ENCODE results near the gene COL19A1. TPM values are rescaled to one million over a fixed set of nuclear protein-coding genes. Genes with fewer than 3 reads are reported as not detected.

The COL19A1 gene
- polyA plus RNA-seq, 1 donor = 3.4 TPM

DNA sequence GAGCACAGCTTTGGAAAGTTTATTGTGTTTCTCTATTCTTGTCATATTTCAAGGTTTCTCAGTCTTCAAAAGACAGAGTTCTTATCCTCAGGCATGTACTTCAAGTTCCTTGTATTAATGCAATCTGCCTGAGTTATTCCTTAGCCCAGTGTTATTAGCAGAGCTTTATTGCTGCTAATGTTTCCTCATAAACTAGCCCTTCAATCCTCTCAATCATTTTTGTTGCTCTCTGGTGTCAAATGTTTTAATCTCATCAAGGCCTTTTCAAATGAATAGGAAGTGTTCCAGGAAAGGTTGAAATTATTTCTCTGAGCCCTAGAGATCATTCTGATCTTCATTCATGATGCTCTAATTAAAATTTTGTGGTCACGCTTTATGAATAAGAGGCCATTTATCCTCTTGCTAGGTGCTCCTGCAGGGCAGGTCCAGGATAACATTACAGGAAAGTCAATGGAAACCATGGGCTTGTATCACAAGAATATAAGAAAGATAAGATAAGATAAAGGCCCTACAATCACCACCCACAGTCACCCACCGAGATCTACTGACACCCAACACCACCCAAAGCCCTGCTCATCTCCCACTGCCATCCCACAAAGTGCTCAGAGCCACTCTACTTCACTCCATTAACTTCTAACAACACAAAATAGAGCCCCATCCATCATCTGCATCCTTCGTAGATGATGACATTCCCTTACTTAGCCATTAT lies 310.6 kb downstream of the COL19A1 start:
- no peaks in the 10 kb centered on the region for H3K9me3 ChIP-seq (ENCODE audit: control insufficient read depth, low read depth, low read length)
- no peak overlapping the region for H3K27ac ChIP-seq (ENCODE audit: low read length)
- H3K4me1 ChIP-seq (ENCODE audit: control insufficient read depth, insufficient read depth, low read length) = no peaks in the 10 kb centered on the region
- DNase-seq = no peak
- no peaks in the 10 kb centered on the region for H3K36me3 ChIP-seq (ENCODE audit: control insufficient read depth, insufficient read depth, low read length)
- 100% methylated on average over 1 of the region's 3 CpGs for WGBS (ENCODE audit: insufficient coverage, low lambda C conversion rate)
- no peaks in the 10 kb centered on the region for H3K27me3 ChIP-seq (ENCODE audit: control insufficient read depth, insufficient read depth, low read length)
- no peak overlapping the region for H3K4me3 ChIP-seq (ENCODE audit: low read length)

DNA sequence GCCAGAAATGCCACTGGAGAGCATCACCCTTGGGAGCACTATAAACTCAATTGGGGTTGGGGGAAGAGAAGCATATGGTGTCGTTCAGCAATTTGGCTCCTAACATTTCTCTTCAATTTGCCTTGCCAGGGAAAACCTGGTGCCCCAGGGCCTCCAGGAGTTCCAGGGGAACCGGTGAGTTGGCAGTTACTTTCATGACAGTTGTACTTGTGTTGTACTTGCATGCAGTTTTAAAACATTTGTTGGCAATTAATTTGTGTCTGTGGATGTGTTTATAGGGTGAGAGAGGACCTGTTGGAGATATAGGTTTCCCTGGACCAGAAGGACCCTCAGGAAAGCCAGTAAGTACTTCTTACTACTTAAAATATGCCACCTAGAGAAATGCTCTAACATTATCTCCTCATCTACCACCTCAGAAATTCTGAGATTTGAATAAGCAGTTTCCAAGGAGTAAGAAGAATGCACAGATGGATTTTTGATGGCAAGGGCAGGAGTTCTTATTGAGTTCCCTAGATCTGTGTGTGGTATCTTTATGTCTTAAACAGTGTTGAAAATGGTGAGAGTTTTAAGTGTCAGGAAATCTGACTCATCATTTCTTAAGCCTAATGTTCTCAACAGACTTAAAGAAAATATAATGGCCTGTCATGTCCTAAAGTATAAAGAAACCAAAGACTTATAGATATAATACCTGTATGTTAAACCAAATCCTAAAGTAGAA lies 314.0 kb downstream of the COL19A1 start:
- H3K4me3 ChIP-seq (ENCODE audit: low read length) = no peak overlapping the region
- no CpG with 5 or more reads among the region's 2 CpGs for WGBS (ENCODE audit: insufficient coverage, low lambda C conversion rate)
- no peaks in the 10 kb centered on the region for H3K4me1 ChIP-seq (ENCODE audit: control insufficient read depth, insufficient read depth, low read length)
- no peaks in the 10 kb centered on the region for H3K27me3 ChIP-seq (ENCODE audit: control insufficient read depth, insufficient read depth, low read length)
- H3K9me3 ChIP-seq (ENCODE audit: control insufficient read depth, low read depth, low read length) = no peaks in the 10 kb centered on the region
- H3K27ac ChIP-seq (ENCODE audit: low read length) = no peak overlapping the region
- H3K36me3 ChIP-seq (ENCODE audit: control insufficient read depth, insufficient read depth, low read length) = no peaks in the 10 kb centered on the region
- DNase-seq = no peak

DNA sequence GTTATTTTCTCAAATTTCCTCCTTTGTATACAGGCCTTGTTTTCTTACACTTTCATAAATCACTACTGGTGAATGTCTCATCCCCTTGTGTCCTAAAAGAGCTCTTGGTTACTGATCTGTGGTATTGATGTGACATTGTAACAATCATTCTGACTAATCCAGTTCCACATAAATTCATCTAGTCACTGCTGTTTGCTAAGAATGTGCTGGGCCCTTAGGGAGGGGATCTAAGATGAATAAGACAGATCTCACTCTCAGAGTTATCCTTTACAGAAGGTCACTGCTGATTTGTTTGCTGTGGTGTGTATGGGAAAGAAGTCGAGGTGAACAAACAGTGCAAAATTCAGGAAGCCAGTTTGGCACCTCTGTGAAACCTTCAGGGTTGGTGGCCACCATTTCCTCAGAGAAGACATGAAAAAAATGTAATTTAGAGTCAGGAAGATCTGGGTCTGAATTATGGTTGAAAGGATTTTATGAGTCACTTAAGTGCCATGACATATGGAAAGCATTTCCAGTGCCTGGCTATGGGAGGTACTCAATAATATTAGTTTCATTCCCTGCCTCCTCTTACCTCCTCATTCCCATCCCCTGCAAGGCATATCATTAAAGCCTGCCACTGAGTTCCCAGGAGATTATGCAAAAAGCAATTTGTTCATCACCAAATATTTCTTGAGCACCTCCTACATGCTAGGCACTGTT lies 314.7 kb downstream of the COL19A1 start:
- Histone ChIP-seq H3K27ac (ENCODE audit: low read length) (no peak overlapping the region), H3K4me1 (ENCODE audit: control insufficient read depth, insufficient read depth, low read length) (no peaks in the 10 kb centered on the region), H3K4me3 (ENCODE audit: low read length) (no peak overlapping the region), H3K27me3 (ENCODE audit: control insufficient read depth, insufficient read depth, low read length) (no peaks in the 10 kb centered on the region), H3K36me3 (ENCODE audit: control insufficient read depth, insufficient read depth, low read length) (no peaks in the 10 kb centered on the region), H3K9me3 (ENCODE audit: control insufficient read depth, low read depth, low read length) (no peaks in the 10 kb centered on the region)
- WGBS (ENCODE audit: insufficient coverage, low lambda C conversion rate) = no CpG with 5 or more reads among the region's 1 CpG
- no peak for DNase-seq

DNA sequence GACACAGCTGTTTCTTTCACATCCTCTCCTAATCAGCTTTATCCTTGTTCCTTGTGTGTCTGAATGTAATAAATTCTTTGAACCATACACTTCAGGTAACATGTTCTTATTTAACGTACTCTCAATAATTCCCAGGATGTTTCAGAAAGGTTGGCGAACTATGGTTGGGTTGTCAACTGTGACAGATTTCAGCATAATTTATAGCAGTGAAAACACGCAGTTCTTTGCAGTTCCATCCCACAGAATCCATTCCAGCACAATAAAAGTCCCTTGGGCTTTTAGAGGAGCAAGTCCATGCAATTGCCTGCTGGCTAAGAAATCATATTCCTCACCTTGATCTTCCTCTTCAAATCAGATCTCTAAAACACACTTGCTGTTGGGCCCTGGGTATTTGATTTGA lies 317.2 kb downstream of the COL19A1 start:
- WGBS (ENCODE audit: insufficient coverage, low lambda C conversion rate) = 0% methylated on average over 1 of the region's 3 CpGs

DNA sequence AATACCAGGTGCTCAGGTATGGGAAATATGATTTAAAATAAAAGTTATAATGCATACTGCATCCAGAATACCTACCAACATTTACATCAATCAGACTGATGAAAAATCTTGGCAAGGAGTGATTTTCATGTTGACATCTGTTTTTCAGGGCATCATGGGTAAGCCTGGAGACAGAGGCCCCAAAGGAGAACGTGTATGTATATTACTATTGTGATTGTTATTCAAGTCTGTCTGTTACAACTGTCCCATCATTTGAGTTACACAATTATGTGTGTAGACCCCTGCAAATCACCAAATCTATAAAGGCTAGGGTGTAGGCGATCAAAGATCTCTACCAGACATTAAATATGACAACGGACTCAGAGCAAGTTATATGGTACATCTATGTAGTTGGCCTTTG lies 318.4 kb downstream of the COL19A1 start:
- Histone ChIP-seq H3K9me3 (ENCODE audit: control insufficient read depth, low read depth, low read length) (no peaks in the 10 kb centered on the region), H3K27ac (ENCODE audit: low read length) (no peak overlapping the region), H3K27me3 (ENCODE audit: control insufficient read depth, insufficient read depth, low read length) (no peaks in the 10 kb centered on the region), H3K4me3 (ENCODE audit: low read length) (no peak overlapping the region), H3K4me1 (ENCODE audit: control insufficient read depth, insufficient read depth, low read length) (no peaks in the 10 kb centered on the region), H3K36me3 (ENCODE audit: control insufficient read depth, insufficient read depth, low read length) (no peaks in the 10 kb centered on the region)
- 100% methylated on average over 2 of the region's 3 CpGs for WGBS (ENCODE audit: insufficient coverage, low lambda C conversion rate)
- no peak for DNase-seq

More for the DNA sequence above, 317.2 kb downstream of the COL19A1 start:
- Histone ChIP-seq H3K9me3 (ENCODE audit: control insufficient read depth, low read depth, low read length) (no peaks in the 10 kb centered on the region), H3K27me3 (ENCODE audit: control insufficient read depth, insufficient read depth, low read length) (no peaks in the 10 kb centered on the region), H3K36me3 (ENCODE audit: control insufficient read depth, insufficient read depth, low read length) (no peaks in the 10 kb centered on the region), H3K27ac (ENCODE audit: low read length) (no peak overlapping the region), H3K4me3 (ENCODE audit: low read length) (no peak overlapping the region), H3K4me1 (ENCODE audit: control insufficient read depth, insufficient read depth, low read length) (no peaks in the 10 kb centered on the region)
- no peak for DNase-seq

DNA sequence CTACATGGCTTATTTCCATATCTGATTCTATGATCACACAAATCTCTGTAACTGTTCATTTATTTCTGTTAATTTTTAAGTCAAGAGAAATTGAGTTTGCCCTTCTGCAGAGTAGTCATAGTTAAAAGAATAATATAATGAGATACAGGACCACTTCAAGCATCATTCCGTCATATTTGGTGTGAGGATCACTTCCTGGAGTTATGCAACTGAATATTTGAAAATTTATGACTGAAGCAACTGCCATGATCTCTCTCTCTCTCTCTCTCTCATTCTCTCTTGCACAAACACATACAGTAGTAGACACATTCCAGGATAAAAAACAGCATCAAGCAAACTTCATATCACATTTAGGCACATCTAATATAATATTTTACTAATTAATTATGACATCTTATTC lies 320.1 kb downstream of the COL19A1 start:
- Histone ChIP-seq H3K4me1 (ENCODE audit: control insufficient read depth, insufficient read depth, low read length) (no peaks in the 10 kb centered on the region), H3K27ac (ENCODE audit: low read length) (no peak overlapping the region), H3K9me3 (ENCODE audit: control insufficient read depth, low read depth, low read length) (no peaks in the 10 kb centered on the region), H3K4me3 (ENCODE audit: low read length) (no peak overlapping the region), H3K27me3 (ENCODE audit: control insufficient read depth, insufficient read depth, low read length) (no peaks in the 10 kb centered on the region), H3K36me3 (ENCODE audit: control insufficient read depth, insufficient read depth, low read length) (no peaks in the 10 kb centered on the region)
- WGBS (ENCODE audit: insufficient coverage, low lambda C conversion rate) = 100% methylated on average over 1 of the region's 1 CpG
- DNase-seq = no peak

DNA sequence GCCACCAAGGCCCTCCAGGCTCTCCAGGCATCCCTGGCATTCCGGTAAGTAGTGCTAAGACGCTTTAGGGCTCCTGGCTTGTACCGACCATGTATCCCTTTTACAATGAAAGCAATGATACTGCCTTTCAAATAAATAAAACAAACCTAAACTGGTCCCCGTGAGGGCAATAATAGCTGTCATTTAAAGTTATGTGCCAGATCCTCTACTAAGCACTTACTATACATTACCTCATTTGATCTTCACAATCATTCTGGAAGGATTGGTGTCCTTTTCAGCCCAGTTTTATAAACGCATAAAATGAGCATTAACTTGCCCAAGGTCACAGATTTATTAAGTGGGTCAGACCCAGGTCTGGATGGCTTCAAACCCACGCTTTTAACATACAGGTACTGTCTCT lies 321.8 kb downstream of the COL19A1 start:
- H3K9me3 ChIP-seq (ENCODE audit: control insufficient read depth, low read depth, low read length) = no peaks in the 10 kb centered on the region
- H3K4me3 ChIP-seq (ENCODE audit: low read length) = no peak overlapping the region
- no peaks in the 10 kb centered on the region for H3K4me1 ChIP-seq (ENCODE audit: control insufficient read depth, insufficient read depth, low read length)
- H3K27ac ChIP-seq (ENCODE audit: low read length) = no peak overlapping the region
- no peaks in the 10 kb centered on the region for H3K36me3 ChIP-seq (ENCODE audit: control insufficient read depth, insufficient read depth, low read length)
- no peak for DNase-seq
- no CpG with 5 or more reads among the region's 6 CpGs for WGBS (ENCODE audit: insufficient coverage, low lambda C conversion rate)
- no peaks in the 10 kb centered on the region for H3K27me3 ChIP-seq (ENCODE audit: control insufficient read depth, insufficient read depth, low read length)

DNA sequence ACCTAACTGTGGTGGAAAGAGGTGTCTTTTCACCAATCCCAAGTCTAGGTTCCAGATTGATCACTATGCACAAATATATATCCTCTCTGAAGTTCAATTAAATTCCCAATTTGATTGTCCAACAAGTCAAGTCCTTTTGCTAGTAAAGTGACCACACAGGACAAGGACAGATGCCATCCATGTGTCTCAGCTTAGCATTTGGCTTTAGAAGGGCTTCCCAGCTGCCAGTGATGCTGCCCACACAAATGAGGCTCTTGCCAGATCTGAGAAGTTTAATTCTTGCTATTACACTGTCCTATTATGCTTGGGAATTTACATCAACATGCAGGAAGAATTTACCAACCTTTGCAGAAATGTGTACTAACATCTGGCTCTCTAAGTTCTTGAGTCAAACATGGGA lies 328.1 kb downstream of the COL19A1 start:
- no peak for DNase-seq
- Histone ChIP-seq H3K4me3 (ENCODE audit: low read length) (no peak overlapping the region), H3K27ac (ENCODE audit: low read length) (no peak overlapping the region), H3K36me3 (ENCODE audit: control insufficient read depth, insufficient read depth, low read length) (no peaks in the 10 kb centered on the region), H3K27me3 (ENCODE audit: control insufficient read depth, insufficient read depth, low read length) (peaks cover 2% of the 10 kb centered on the region), H3K9me3 (ENCODE audit: control insufficient read depth, low read depth, low read length) (no peaks in the 10 kb centered on the region), H3K4me1 (ENCODE audit: control insufficient read depth, insufficient read depth, low read length) (no peaks in the 10 kb centered on the region)

DNA sequence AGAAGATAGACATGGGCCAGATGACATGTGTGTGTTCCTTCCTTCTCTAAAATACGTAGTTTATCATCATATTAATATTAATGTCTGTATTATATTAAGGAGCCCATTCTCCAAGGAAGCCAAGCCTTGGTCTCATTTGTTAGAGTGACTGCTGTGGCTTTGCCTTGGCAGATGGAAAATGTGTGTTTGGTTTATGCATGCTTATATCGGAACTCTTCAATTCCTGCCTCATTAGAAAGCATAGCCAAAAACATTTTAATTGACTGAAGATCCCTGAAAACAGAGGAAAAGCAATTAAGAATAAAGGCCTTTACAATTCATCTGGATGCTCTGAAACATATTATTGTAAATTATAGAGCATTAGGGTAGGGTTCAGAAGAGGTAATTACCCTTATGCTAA lies 330.2 kb downstream of the COL19A1 start:
- no peaks in the 10 kb centered on the region for H3K36me3 ChIP-seq (ENCODE audit: control insufficient read depth, insufficient read depth, low read length)
- H3K27ac ChIP-seq (ENCODE audit: low read length) = no peak overlapping the region
- peaks cover 2% of the 10 kb centered on the region for H3K27me3 ChIP-seq (ENCODE audit: control insufficient read depth, insufficient read depth, low read length)
- H3K4me3 ChIP-seq (ENCODE audit: low read length) = no peak overlapping the region
- H3K9me3 ChIP-seq (ENCODE audit: control insufficient read depth, low read depth, low read length) = no peaks in the 10 kb centered on the region
- H3K4me1 ChIP-seq (ENCODE audit: control insufficient read depth, insufficient read depth, low read length) = no peaks in the 10 kb centered on the region
- 100% methylated on average over 1 of the region's 2 CpGs for WGBS (ENCODE audit: insufficient coverage, low lambda C conversion rate)
- DNase-seq = no peak

DNA sequence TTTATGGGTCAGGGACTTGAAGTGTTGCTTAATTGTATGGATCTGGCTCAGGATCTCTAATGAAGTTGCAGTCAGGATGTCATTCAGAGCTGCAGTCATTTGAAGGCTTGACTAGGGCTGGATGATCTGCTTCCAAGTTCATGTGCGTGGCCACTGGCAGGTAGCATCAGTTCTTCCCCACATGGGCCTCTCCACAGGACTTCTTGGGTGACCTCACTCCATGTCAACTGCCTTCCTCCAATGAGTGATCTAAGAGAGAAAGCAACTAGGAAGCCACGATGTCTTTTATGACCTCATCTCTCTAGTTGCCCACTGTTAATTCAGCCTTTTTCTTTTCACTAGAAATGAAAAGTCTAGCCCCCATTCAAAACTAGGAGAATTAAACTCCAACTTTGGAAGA lies 332.4 kb downstream of the COL19A1 start:
- Histone ChIP-seq H3K27me3 (ENCODE audit: control insufficient read depth, insufficient read depth, low read length) (peaks cover 6% of the 10 kb centered on the region), H3K9me3 (ENCODE audit: control insufficient read depth, low read depth, low read length) (no peaks in the 10 kb centered on the region), H3K36me3 (ENCODE audit: control insufficient read depth, insufficient read depth, low read length) (no peaks in the 10 kb centered on the region), H3K4me3 (ENCODE audit: low read length) (no peak overlapping the region), H3K4me1 (ENCODE audit: control insufficient read depth, insufficient read depth, low read length) (no peaks in the 10 kb centered on the region), H3K27ac (ENCODE audit: low read length) (no peak overlapping the region)
- no peak for DNase-seq
- WGBS (ENCODE audit: insufficient coverage, low lambda C conversion rate) = 71% methylated on average over 1 of the region's 2 CpGs

Measured in large intestine (tissue), 3 donors.